Mucosa of gallbladder (tissue), 1 donor: ENCODE data around the gene ZNF396. TPM values are rescaled to one million over a fixed set of nuclear protein-coding genes. Genes with fewer than 3 reads are reported as not detected.

Experiments
- DNase-seq: peaks from one replicate; pipeline ENCODE4 v3.0.0-alpha.2; 2020; ENCODE audit warnings: low spot score
- total RNA-seq: library from RNA; stranded (reverse); gene quantifications from one replicate; pipeline ENCODE4 v1.2.1, GENCODE V29; 2021
- donor health status: DM: no; HTN: no; CAD: no.

The ZNF396 gene
- total RNA-seq, 1 donor from 2014 or later, result 3.3 TPM

DNA sequence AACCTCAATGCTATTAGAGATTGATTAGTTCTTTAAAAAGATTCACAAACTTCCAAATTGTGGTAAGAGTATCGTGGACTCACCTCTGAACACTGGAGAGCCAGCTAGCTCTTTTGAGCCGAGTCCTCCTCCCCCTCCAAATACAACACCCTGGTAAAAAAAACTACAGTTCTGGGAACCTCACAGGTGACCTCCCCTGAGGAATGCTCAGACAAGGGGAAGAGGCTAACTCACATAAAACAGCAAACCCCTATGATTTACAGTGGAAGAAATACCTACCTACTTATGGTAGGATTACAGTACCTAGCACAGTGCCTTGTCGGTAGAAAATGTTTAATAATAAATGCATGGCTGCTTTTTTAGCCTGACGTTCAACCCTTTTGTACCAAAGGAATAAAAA lies 41.3 kb downstream of the ZNF396 start:
- no peak for DNase-seq

DNA sequence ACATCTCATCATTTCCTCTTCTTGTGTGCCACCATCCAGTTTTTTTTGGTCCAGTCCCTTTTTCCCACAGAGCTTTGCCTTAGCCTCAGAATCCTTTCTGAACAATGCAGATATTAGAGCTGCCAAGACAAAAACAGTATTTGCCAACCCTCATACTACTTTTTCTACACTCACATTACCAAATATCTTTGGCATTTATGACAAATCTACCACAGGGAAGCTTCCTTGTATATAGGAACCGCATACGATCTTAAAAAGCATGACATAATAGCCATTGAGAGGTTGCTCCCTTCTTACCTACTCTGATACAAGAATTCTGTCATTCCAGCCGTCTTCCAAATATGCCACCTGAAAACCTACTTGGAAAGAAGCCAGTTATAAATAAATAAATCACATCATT lies 42.3 kb downstream of the ZNF396 start:
- no peak for DNase-seq

DNA sequence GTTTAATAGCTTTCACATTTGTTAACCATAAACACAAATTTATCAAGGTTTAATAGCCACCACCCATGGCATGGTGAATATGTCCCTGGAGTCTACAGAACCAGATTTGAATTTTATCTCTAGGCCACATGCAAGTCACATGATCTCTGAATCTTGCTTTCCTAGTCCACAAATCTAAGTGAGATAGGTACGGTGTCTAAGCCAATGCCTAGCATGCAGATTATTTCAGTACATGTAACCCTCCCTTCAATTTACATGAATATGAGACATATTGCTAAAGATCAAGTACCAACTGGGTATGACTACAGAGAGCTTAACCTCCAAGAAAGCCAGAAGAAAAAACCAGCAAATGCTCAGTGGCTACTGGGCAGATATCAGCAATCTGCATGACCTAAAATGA lies 42.9 kb downstream of the ZNF396 start:
- DNase-seq, result no peak

DNA sequence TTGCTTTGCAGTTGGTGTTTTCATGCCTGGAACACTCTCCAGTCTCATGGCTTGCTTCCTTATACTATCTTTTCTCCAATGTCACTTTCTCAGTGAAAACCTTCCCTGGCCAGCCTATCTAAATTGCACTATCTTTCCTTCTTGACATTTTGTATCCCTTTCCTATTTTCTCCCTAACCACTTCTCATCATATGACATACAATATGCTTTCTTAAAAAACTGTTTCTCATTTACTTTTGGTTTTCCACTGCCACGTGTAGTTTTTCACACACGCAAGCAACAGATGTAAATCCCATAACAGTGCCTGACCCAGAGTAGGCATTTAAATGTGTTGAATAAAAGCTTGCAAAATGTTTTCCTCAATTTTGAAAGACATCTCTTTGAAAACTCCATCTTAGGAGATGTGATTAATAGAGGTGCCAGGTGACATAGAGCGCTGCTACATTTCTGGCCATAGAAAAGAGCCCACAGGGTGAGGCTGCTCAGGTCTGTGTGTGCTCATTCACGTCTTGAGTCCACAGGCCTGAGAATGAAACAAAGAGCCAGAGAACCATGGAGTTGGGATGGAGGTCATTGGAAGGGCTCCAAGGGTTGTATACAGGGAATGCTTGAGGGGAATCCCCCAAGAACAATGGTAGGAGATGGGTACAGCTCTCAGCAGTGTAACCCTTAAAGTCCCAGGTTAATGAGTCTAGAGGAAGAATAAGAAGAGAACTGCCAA lies 45.6 kb downstream of the ZNF396 start:
- DNase-seq, result no peak

DNA sequence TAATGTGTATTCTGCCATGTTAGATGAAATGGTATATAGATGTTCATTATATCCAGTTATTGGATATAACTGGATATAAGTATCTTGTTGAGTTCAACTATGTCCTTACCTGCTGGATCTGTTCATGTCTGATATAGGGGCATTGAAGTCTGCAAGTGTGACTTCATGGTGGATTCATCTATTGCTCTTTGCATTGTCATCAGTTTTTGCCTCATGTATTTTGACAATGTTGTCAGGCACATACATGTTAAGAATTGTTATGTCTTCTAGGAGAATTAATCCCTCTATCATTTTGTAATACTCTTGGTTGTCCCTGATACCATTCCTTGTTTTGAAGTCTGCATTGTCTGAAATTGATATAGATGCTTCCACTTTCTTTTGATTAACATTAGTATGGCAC lies 48.3 kb downstream of the ZNF396 start:
- DNase-seq, result no peak

DNA sequence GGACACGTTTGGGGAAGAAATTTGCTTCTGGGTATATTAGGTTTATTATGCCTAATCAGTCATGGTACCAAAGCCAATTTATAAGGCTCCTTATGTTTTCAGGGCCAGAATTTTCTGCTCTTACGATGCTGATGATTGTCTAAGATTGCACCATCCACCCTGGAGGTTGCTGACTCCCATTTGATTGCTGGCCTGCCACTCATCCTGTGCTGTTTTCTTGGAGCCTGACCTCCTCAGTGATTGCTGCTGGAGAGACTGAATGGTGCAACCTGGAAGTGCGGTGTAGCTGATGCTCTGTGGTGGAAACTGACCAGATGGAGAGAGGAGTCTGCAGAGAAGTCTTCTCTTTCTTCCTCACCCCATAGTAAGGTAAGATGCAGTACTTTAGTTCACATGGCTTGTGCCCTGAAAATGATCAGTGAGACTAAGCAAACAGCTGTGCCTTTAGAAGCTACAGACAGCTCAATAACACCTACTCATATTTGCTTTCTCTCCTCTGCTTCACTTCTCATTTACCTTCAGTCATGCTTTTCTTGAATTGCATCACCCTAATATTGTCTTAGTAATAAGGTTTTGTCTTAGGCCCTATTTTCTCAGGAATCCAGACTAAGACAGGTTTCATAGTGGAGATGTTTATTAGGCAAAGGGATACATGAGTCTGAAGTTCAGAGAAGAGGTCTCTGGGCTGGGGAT lies 50.3 kb downstream of the ZNF396 start:
- no peak for DNase-seq

DNA sequence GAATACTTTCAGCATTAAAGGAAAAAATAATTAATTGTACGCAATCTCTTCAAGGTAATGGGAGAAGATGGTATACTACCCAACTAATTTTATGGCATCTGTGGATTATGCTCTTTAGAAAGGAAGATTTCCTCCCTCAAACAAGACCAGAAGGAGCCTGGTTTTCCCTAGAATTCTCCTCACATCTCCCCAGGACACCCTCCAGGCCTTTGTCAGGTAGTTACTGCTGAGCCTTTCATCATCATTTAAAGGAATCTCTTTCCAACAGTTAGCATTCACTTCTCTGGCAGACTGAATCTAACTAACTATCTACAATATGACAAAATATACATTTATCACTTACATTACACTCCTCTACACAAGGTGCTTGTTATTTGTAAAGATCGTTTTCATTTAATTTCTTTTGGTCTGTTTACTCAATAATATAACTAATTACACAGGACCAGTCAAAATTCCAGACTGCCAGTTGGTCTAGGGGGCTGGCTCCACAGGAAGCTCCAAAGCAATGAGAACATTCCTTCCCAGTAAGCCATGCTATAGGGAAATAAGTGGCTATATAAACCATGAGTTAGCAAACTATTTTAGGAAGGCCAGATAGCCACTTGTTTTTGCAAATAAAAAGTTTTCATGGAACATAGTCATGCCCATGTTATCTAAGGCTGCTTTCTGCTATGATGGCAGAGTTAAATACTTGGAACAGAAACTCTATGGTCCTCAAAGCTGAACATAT lies 52.0 kb downstream of the ZNF396 start:
- DNase-seq, result no peak

DNA sequence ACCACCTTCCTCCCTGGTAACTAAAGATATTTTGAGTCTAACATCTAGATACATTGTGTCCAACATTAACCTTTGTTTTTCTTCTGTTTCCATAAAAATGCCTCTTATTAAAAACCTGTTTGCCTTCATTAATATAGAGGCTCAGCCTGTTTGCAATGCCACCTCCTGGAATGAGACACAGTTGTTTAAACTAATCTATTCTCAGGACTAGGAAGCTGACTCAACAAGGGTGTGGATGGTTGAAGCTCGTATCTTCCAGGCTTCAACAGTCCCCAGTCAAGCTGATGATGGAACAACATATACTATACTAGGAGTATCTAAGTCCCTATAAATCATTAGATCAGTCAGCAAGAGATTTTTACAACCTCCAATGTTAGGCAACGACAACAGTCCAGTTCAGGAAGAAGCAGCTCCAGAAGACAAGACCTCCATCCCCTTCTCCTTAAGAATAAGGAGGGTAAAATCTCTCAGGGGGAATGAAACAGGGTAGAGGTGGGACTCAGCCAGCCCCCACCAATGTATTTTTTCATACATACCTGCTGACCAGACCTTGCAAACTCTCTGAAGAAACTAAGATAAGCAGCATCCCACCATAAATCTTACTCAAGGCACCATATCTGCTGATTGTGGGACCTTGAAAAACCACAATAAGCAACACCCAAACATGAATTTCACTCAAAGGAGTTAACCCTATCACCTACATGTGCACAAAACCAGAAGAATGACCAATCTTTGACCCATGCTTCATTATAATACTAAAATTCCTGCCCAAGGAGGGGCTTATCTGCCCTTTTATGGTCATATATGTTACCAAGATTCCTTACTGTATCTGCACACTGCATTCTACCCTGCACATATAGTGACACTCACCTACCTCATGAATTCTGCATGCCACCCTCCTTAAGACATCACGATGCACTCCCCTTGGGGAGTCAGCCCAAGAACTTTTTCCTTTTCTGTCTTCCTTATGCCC lies 54.4 kb downstream of the ZNF396 start:
- no peak for DNase-seq

Other genes with a start within 250 kb of the ZNF396 start
- 33.1 TPM for gene ZNF397, start 136.3 kb downstream of the ZNF396 start, total RNA-seq
- gene ZSCAN30, start 87.1 kb downstream of the ZNF396 start, total RNA-seq, result 17.9 TPM
- gene ZNF24, start 32.9 kb downstream of the ZNF396 start, total RNA-seq, result 53.1 TPM
- 33.5 TPM for gene INO80C, start 120.6 kb upstream of the ZNF396 start, total RNA-seq
- 72.7 TPM for gene GALNT1, start 204.4 kb upstream of the ZNF396 start, total RNA-seq